IMR-90 (cell line): Measurements from ENCODE around the gene CCNYL1.

Experiments used
- POLR2A ChIP-seq: IDR thresholded peaks from 2 replicates; pipeline ENCODE4 v1.6.1; 2012; ENCODE audit warnings: mild to moderate bottlenecking, low read depth, low read length
- TF ChIP-seq, protein P1 (sequence below): conservative IDR thresholded peaks from 2 replicates; pipeline ENCODE4 v1.5.1; 2012; ENCODE audit warnings: mild to moderate bottlenecking, low read depth, low read length, improper control_type of control experiment

DNA sequence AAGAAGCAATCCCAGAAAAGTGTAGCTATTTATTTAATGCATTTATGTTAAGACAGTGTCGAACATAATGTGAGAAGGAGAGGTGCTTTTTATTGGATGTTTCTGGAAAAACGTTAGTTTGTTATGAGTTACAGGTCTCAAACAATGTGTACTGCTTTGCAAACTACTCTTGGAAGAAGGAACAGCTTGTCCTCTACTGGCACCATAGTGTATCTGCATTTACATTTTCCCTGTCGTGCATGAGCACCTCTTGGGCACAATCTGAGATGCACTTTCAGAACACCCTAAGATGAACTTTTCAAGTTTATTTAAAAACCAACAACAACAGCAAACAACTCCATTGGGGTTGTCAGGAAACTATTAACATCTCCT, 22.8 kb downstream of the CCNYL1 start:
- TF ChIP-seq, protein P1, sequence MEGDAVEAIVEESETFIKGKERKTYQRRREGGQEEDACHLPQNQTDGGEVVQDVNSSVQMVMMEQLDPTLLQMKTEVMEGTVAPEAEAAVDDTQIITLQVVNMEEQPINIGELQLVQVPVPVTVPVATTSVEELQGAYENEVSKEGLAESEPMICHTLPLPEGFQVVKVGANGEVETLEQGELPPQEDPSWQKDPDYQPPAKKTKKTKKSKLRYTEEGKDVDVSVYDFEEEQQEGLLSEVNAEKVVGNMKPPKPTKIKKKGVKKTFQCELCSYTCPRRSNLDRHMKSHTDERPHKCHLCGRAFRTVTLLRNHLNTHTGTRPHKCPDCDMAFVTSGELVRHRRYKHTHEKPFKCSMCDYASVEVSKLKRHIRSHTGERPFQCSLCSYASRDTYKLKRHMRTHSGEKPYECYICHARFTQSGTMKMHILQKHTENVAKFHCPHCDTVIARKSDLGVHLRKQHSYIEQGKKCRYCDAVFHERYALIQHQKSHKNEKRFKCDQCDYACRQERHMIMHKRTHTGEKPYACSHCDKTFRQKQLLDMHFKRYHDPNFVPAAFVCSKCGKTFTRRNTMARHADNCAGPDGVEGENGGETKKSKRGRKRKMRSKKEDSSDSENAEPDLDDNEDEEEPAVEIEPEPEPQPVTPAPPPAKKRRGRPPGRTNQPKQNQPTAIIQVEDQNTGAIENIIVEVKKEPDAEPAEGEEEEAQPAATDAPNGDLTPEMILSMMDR = peak; percentile 53
- no peak for TF ChIP-seq POLR2A
